Measurements from ENCODE around the gene DGKH.

DNA sequence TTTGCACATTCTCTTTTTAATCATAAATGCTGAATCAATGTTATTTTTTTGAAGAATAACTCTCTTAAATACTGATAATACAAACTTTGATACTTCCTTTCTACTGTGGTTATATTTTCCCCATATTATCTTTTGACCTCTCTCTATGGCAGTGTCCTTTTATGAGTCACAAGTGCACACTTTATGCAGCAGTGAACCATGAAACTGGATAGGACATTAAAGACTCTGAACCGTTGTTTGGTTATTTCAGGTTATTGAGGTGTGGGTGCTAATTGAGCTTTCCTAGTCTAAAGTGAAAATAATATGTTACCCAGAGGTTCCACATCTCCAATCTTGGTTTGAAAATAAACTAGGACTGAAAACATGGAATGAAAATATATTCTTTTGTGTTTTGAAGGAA lies 71.4 kb downstream of the DGKH start:
- TF ChIP-seq CTCF (IDR thresholded peaks at IDR 0.05; ENCODE audit: low read length) = no peak
- no peak for TF ChIP-seq EZH2 (IDR thresholded peaks at IDR 0.05; ENCODE audit: borderline replicate concordance, low read length)
